ENCODE data around the gene FHAD1.

Gene FHAD1

GRCh38 chr1:15337656-15338402 is 90.8 kb downstream of the FHAD1 start:
- Mint-ChIP-seq H3K4me1 (peaks cover 8% of the 10 kb centered on the region), H3K36me3 (ENCODE audit: low read depth) (no peaks in the 10 kb centered on the region), H3K4me3 (no peak overlapping the region), H3K27me3 (peaks cover 12% of the 10 kb centered on the region), H3K27ac (no peak overlapping the region), H3K9me3 (no peaks in the 10 kb centered on the region)
- DNase-seq (no peak), ATAC-seq (no peak)

GRCh38 chr1:15339570-15339969 is 92.5 kb downstream of the FHAD1 start:
- DNase-seq (no peak), ATAC-seq (no peak)
- H3K4me3 Mint-ChIP-seq: no peak overlapping the region
- H3K9me3 Mint-ChIP-seq: no peaks in the 10 kb centered on the region
- H3K36me3 Mint-ChIP-seq (ENCODE audit: low read depth): no peaks in the 10 kb centered on the region
- no peak overlapping the region for H3K27ac Mint-ChIP-seq
- H3K27me3 Mint-ChIP-seq: peaks cover 25% of the 10 kb centered on the region
- peaks cover 13% of the 10 kb centered on the region for H3K4me1 Mint-ChIP-seq

- ATAC-seq (no peak), DNase-seq (no peak)
- Mint-ChIP-seq H3K4me3 (no peak overlapping the region), H3K27ac (no peak overlapping the region), H3K36me3 (ENCODE audit: low read depth) (no peaks in the 10 kb centered on the region), H3K9me3 (no peaks in the 10 kb centered on the region), H3K27me3 (peaks cover 35% of the 10 kb centered on the region), H3K4me1 (peaks cover 29% of the 10 kb centered on the region)
These were observed 94.2 kb downstream of the FHAD1 start for GRCh38 chr1:15341228-15341627.

- Mint-ChIP-seq H3K27ac (no peak overlapping the region), H3K27me3 (peaks cover 30% of the 10 kb centered on the region), H3K4me3 (no peak overlapping the region), H3K36me3 (ENCODE audit: low read depth) (no peaks in the 10 kb centered on the region), H3K4me1 (peaks cover 35% of the 10 kb centered on the region), H3K9me3 (no peaks in the 10 kb centered on the region)
- DNase-seq (no peak), ATAC-seq (no peak)
These were observed 94.8 kb downstream of the FHAD1 start for GRCh38 chr1:15341634-15342407.

GRCh38 chr1:15342408-15342967 is 95.5 kb downstream of the FHAD1 start:
- H3K4me3 Mint-ChIP-seq: no peak overlapping the region
- H3K36me3 Mint-ChIP-seq (ENCODE audit: low read depth): no peaks in the 10 kb centered on the region
- H3K9me3 Mint-ChIP-seq: no peaks in the 10 kb centered on the region
- peaks cover 37% of the 10 kb centered on the region for H3K27me3 Mint-ChIP-seq
- no peak for ATAC-seq
- DNase-seq: no peak
- peaks cover 42% of the 10 kb centered on the region for H3K4me1 Mint-ChIP-seq
- no peak overlapping the region for H3K27ac Mint-ChIP-seq

- Mint-ChIP-seq H3K27ac (no peak overlapping the region), H3K4me1 (peaks cover 45% of the 10 kb centered on the region), H3K36me3 (ENCODE audit: low read depth) (no peaks in the 10 kb centered on the region), H3K27me3 (peaks cover 41% of the 10 kb centered on the region), H3K9me3 (no peaks in the 10 kb centered on the region), H3K4me3 (no peak overlapping the region)
- ATAC-seq: no peak
- DNase-seq: no peak
These were observed 96.1 kb downstream of the FHAD1 start for GRCh38 chr1:15343099-15343498.

- Mint-ChIP-seq H3K27me3 (peaks cover 38% of the 10 kb centered on the region), H3K27ac (no peak overlapping the region), H3K9me3 (no peaks in the 10 kb centered on the region), H3K4me1 (peaks cover 47% of the 10 kb centered on the region), H3K4me3 (no peak overlapping the region), H3K36me3 (ENCODE audit: low read depth) (no peaks in the 10 kb centered on the region)
- no peak for ATAC-seq
- no peak for DNase-seq
These were observed 96.7 kb downstream of the FHAD1 start for GRCh38 chr1:15343729-15344128.

GRCh38 chr1:15344380-15344779 is 97.4 kb downstream of the FHAD1 start:
- ATAC-seq (no peak), DNase-seq (no peak)
- Mint-ChIP-seq H3K4me1 (peaks cover 47% of the 10 kb centered on the region), H3K27ac (no peak overlapping the region), H3K4me3 (no peak overlapping the region), H3K36me3 (ENCODE audit: low read depth) (no peaks in the 10 kb centered on the region), H3K27me3 (peaks cover 40% of the 10 kb centered on the region), H3K9me3 (no peaks in the 10 kb centered on the region)

- H3K36me3 Mint-ChIP-seq (ENCODE audit: low read depth): no peaks in the 10 kb centered on the region
- peaks cover 40% of the 10 kb centered on the region for H3K27me3 Mint-ChIP-seq
- DNase-seq: no peak
- no peak overlapping the region for H3K27ac Mint-ChIP-seq
- ATAC-seq: no peak
- no peaks in the 10 kb centered on the region for H3K9me3 Mint-ChIP-seq
- H3K4me3 Mint-ChIP-seq: no peak overlapping the region
- H3K4me1 Mint-ChIP-seq: peaks cover 49% of the 10 kb centered on the region
These were observed 98.0 kb downstream of the FHAD1 start for GRCh38 chr1:15344800-15345704.

- peak; percentile 59 for DNase-seq
- H3K27ac Mint-ChIP-seq: no peak overlapping the region
- peaks cover 42% of the 10 kb centered on the region for H3K27me3 Mint-ChIP-seq
- no peaks in the 10 kb centered on the region for H3K9me3 Mint-ChIP-seq
- ATAC-seq: peak; percentile 95
- no peaks in the 10 kb centered on the region for H3K36me3 Mint-ChIP-seq (ENCODE audit: low read depth)
- no peak overlapping the region for H3K4me3 Mint-ChIP-seq
- peaks cover 48% of the 10 kb centered on the region for H3K4me1 Mint-ChIP-seq
These were observed 98.8 kb downstream of the FHAD1 start for GRCh38 chr1:15345705-15346345.

- no peak overlapping the region for H3K27ac Mint-ChIP-seq
- no peak for ATAC-seq
- no peaks in the 10 kb centered on the region for H3K36me3 Mint-ChIP-seq (ENCODE audit: low read depth)
- peaks cover 50% of the 10 kb centered on the region for H3K4me1 Mint-ChIP-seq
- H3K27me3 Mint-ChIP-seq: peaks cover 43% of the 10 kb centered on the region
- DNase-seq: no peak
- no peak overlapping the region for H3K4me3 Mint-ChIP-seq
- H3K9me3 Mint-ChIP-seq: no peaks in the 10 kb centered on the region
These were observed 99.5 kb downstream of the FHAD1 start for GRCh38 chr1:15346346-15347030.

GRCh38 chr1:15347182-15347581 is 100.2 kb downstream of the FHAD1 start:
- Mint-ChIP-seq H3K36me3 (ENCODE audit: low read depth) (no peaks in the 10 kb centered on the region), H3K4me3 (no peak overlapping the region), H3K4me1 (peaks cover 56% of the 10 kb centered on the region), H3K9me3 (no peaks in the 10 kb centered on the region), H3K27me3 (peaks cover 43% of the 10 kb centered on the region), H3K27ac (no peak overlapping the region)
- DNase-seq: peak; percentile 34
- ATAC-seq: peak; percentile 58

GRCh38 chr1:15348648-15349047 is 101.6 kb downstream of the FHAD1 start:
- Mint-ChIP-seq H3K4me3 (no peak overlapping the region), H3K36me3 (ENCODE audit: low read depth) (no peaks in the 10 kb centered on the region), H3K27me3 (peaks cover 37% of the 10 kb centered on the region), H3K9me3 (no peaks in the 10 kb centered on the region), H3K4me1 (peaks cover 63% of the 10 kb centered on the region), H3K27ac (no peak overlapping the region)
- ATAC-seq (no peak), DNase-seq (no peak)
